Activated naive CD8-positive, alpha-beta T cell treated with anti-CD3 and anti-CD28 coated beads, Interleukin-2, amount 50 U/mL, for 16 hours (primary cell): ENCODE data around the gene ATAD2B.

Experiments
- DNase-seq: peaks from one replicate; pipeline ENCODE4 v3.0.0-alpha.2; 2020; ENCODE audit warnings: low read depth, low spot score

ATAD2B gene

GRCh38 chr2:23912054-23912453, 14.9 kb downstream of the ATAD2B start:
- no peak for DNase-seq

GRCh38 chr2:23905155-23905554, 21.8 kb downstream of the ATAD2B start:
- no peak for DNase-seq

- DNase-seq: no peak
Observed at GRCh38 chr2:23904692-23905091, 22.2 kb downstream of the ATAD2B start.

GRCh38 chr2:23904215-23904614, 22.7 kb downstream of the ATAD2B start:
- no peak for DNase-seq

- no peak for DNase-seq
Observed at GRCh38 chr2:23903034-23903433, 23.9 kb downstream of the ATAD2B start.

- DNase-seq: no peak
Observed at GRCh38 chr2:23901966-23902846, 24.7 kb downstream of the ATAD2B start.

GRCh38 chr2:23900541-23901322, 26.2 kb downstream of the ATAD2B start:
- no peak for DNase-seq

- DNase-seq: no peak
Observed at GRCh38 chr2:23900133-23900532, 26.8 kb downstream of the ATAD2B start.

- no peak for DNase-seq
Observed at GRCh38 chr2:23871206-23871605, 55.7 kb downstream of the ATAD2B start.

GRCh38 chr2:23867449-23867848, 59.5 kb downstream of the ATAD2B start:
- no peak for DNase-seq

GRCh38 chr2:23862716-23863426, 64.1 kb downstream of the ATAD2B start:
- DNase-seq: no peak

- no peak for DNase-seq
Observed at GRCh38 chr2:23861952-23862351, 65.0 kb downstream of the ATAD2B start.

- DNase-seq: no peak
Observed at GRCh38 chr2:23859983-23860382, 66.9 kb downstream of the ATAD2B start.

- DNase-seq: no peak
Observed at GRCh38 chr2:23859234-23859633, 67.7 kb downstream of the ATAD2B start.

- no peak for DNase-seq
Observed at GRCh38 chr2:23850564-23851256, 76.2 kb downstream of the ATAD2B start.

- DNase-seq: no peak
Observed at GRCh38 chr2:23844905-23845304, 82.0 kb downstream of the ATAD2B start.

GRCh38 chr2:23843051-23843976, 83.6 kb downstream of the ATAD2B start:
- DNase-seq: no peak

GRCh38 chr2:23839919-23840578, 86.9 kb downstream of the ATAD2B start:
- no peak for DNase-seq

- DNase-seq: no peak
Observed at GRCh38 chr2:23838996-23839395, 87.9 kb downstream of the ATAD2B start.

- no peak for DNase-seq
Observed at GRCh38 chr2:23838581-23838980, 88.3 kb downstream of the ATAD2B start.
